Measurements from ENCODE around the gene IFNA14.
"Not testable (repeated sequence)": the region's sequence is repeated elsewhere in the genome, so short reads cannot be mapped to it uniquely, and the experiment has no call there.

Gene IFNA14

GRCh38 chr9:21213411-21214326 lies 26.1 kb downstream of the IFNA14 start:
- DNase-seq, result peak; percentile 62

- DNase-seq, result not testable (repeated sequence)
Measured at GRCh38 chr9:21212160-21212559, 27.6 kb downstream of the IFNA14 start.

- DNase-seq, result not testable (repeated sequence)
Measured at GRCh38 chr9:21210782-21211181, 29.0 kb downstream of the IFNA14 start.

GRCh38 chr9:21210311-21210710 lies 29.5 kb downstream of the IFNA14 start:
- DNase-seq, result no peak

GRCh38 chr9:21207043-21207442 lies 32.8 kb downstream of the IFNA14 start, which contains the start of gene IFNA10:
IFNA10 (minus strand) TSS chr9:21207143; CDS start chr9:21207097, 46 bp downstream.
- not testable (repeated sequence) for DNase-seq

GRCh38 chr9:21205204-21205603 lies 34.6 kb downstream of the IFNA14 start:
- DNase-seq, result peak; percentile 5

- DNase-seq, result not testable (repeated sequence)
Measured at GRCh38 chr9:21202105-21202504, 37.7 kb downstream of the IFNA14 start, which contains the start of gene IFNA7. IFNA7 (minus strand) TSS chr9:21202205; CDS start chr9:21202165, 40 bp downstream.

GRCh38 chr9:21194867-21195776 lies 44.7 kb downstream of the IFNA14 start:
- peak; percentile 71 for DNase-seq

All from hematopoietic multipotent progenitor cell treated with erythropoietin and hydrocortisone succinate and interleukin-3 and kit ligand, for 6 days (in vitro differentiated cells).